HepG2 (cell line): ENCODE data around the gene NTPCR. TPM values are rescaled to one million over a fixed set of nuclear protein-coding genes. Genes with fewer than 3 reads are reported as not detected.
"Not testable (repeated sequence)": the region's sequence is repeated elsewhere in the genome, so short reads cannot be mapped to it uniquely, and the experiment has no call there.

Source experiments
- ATAC-seq: fragments of 200-7000 bp; cut with Tn5 transposase; 3 replicates; pipeline ENCODE4 v1.9.1; 2020; ENCODE audit warnings: mild to moderate bottlenecking, moderate library complexity
- BruUV-seq: library from RNA; stranded (reverse); fragments of 400-500 nt; replicated peaks from 2 replicates; lab custom pipeline; 2021; lab: Mats Ljungman, UMichigan
- CTCF ChIA-PET: fragments of 300-600 bp; formaldehyde crosslinking; extraction: SDS; loops from one replicate; lab custom pipeline; 2021; ENCODE audit warnings: low total read pairs, inconsistent platforms, low intra/inter-chr PET ratio; lab: Yijun Ruan, JAX
- POLR2A ChIA-PET: fragments of 350-600 bp; sonication (Branson Sonifier 250); formaldehyde crosslinking; loops from one replicate; lab custom pipeline; 2020; ENCODE audit warnings: antibody characterized with exemption, inconsistent platforms; lab: Yijun Ruan, JAX
- DNase-seq: peaks from one replicate; pipeline ENCODE4 v3.0.0-alpha.2; 2015; ENCODE audit warnings: low spot score
- FAIRE-seq: peaks from 3 replicates; lab custom pipeline; 2011; peaks lifted over from hg19 to GRCh38; lab: Jason Lieb, UNC
- H2AFZ ChIP-seq: one replicate; pipeline ENCODE4 v1.6.1; 2011; ENCODE audit warnings: low read length, inconsistent platforms
- H3K27ac ChIP-seq: fragments of 300-600 bp; 3 replicates; pipeline ENCODE4 v1.8.0; 2011; ENCODE audit warnings: mixed run types, mild to moderate bottlenecking, mixed read lengths, low read length, inconsistent platforms; ENCODE audit not compliant: insufficient read depth; ENCODE audit errors: extremely low read length
- H3K27me3 ChIP-seq, 2 experiments: fragments of 200-600 bp in 1 of 2; 2 replicates in 1 of 2; 3 replicates in 1 of 2; pipeline versions ENCODE4 v1.6.0 to v1.8.0; 2011; ENCODE audit warnings: low read length in 2 of 2, mild to moderate bottlenecking in 2 of 2, moderate library complexity in 2 of 2, inconsistent platforms in 1 of 2; ENCODE audit not compliant: insufficient read depth in 2 of 2, control insufficient read depth in 1 of 2
- H3K36me3 ChIP-seq, 2 experiments: fragments of 200-600 bp in 1 of 2; replicated peaks in 1 of 2; 2 replicates in 1 of 2; 3 replicates in 1 of 2; pipeline versions ENCODE4 v1.5.1 to v1.8.0; 2011; ENCODE audit warnings: low read length in 2 of 2, inconsistent platforms in 1 of 2; ENCODE audit not compliant: insufficient read depth in 2 of 2, control insufficient read depth in 1 of 2
- H3K4me1 ChIP-seq: 2 replicates; pipeline ENCODE4 v1.5.1; 2012; ENCODE audit warnings: low read length, inconsistent platforms; ENCODE audit not compliant: insufficient read depth
- H3K4me2 ChIP-seq: 2 replicates; pipeline ENCODE4 v1.6.0; 2011; ENCODE audit warnings: low read depth, low read length, inconsistent platforms
- H3K4me3 ChIP-seq, 3 experiments: fragments of 200-600 bp in 1 of 3; sonication (generic), shearing (Covaris generic) in 1 of 3; replicated peaks in 1 of 3; 2 replicates each; pipeline ENCODE4 v1.5.1; 2011 to 2016; ENCODE audit warnings: low read length in 3 of 3, inconsistent platforms in 2 of 3, low read depth in 2 of 3, mild to moderate bottlenecking in 2 of 3, control low read depth in 1 of 3, mixed read lengths in 1 of 3; ENCODE audit not compliant: insufficient read depth in 1 of 3
- H3K79me2 ChIP-seq: one replicate; pipeline ENCODE4 v1.6.1; 2011; ENCODE audit warnings: low read length, inconsistent platforms; ENCODE audit not compliant: insufficient read depth
- H3K9ac ChIP-seq: 2 replicates; pipeline ENCODE4 v1.6.0; 2011; ENCODE audit warnings: mild to moderate bottlenecking, low read depth, low read length, inconsistent platforms; ENCODE audit not compliant: insufficient read depth
- H3K9me3 ChIP-seq: 2 replicates; pipeline ENCODE4 v1.5.1; 2012; ENCODE audit warnings: mild to moderate bottlenecking, low read length
- H4K20me1 ChIP-seq: 2 replicates; pipeline ENCODE4 v1.6.0; 2011; ENCODE audit warnings: inconsistent platforms, mild to moderate bottlenecking, low read length, moderate library complexity; ENCODE audit not compliant: insufficient read depth
- ZNF660 ChIP-seq: sonication (generic); formaldehyde crosslinking; IDR thresholded peaks from 2 replicates; pipeline ENCODE4 v1.5.1; 2020; ENCODE audit warnings: mild to moderate bottlenecking, low read depth, missing genetic modification reagents, borderline replicate concordance
- ZNF816 ChIP-seq: sonication (generic); formaldehyde crosslinking; IDR thresholded peaks from 2 replicates; pipeline ENCODE4 v1.8.0; 2022; ENCODE audit warnings: missing genetic modification reagents, mild to moderate bottlenecking, borderline replicate concordance
- WGBS: methylation state at CpG from one replicate; pipeline ENCODE4 v1.1.6; 2017; ENCODE audit warnings: low lambda C conversion rate; 5-methylcytosine and 5-hydroxymethylcytosine counted together
- in situ Hi-C: cut with HindIII; loops from 2 replicates; pipeline ENCODE4 v1.10.0; 2017; ENCODE audit warnings: low pct_unique_long_range_greater_than_20kb; ENCODE audit not compliant: extremely low pct_ligation_motif_present
- intact Hi-C: fragments of 100-400 bp; cut with micrococcal nuclease; formaldehyde crosslinking; loops from one replicate; pipeline ENCODE4 v1.10.0; 2022; ENCODE audit not compliant: unreplicated experiment
- polyA plus RNA-seq, 8 experiments: library from polyadenylated mRNA; depleted of rRNA in 3 of 8; stranded (reverse) in 7 of 8; unstranded in 1 of 8; fragments of >200 nt; fragmentation: Illumina TruSeq in 4 of 8; extraction: Trizol in 4 of 8; gene quantifications; 2 replicates each; pipeline versions ENCODE4 v1.2.1 to v1.2.3, GENCODE V29; 2011 to 2016; ENCODE audit warnings: low read depth in 4 of 8, missing spikeins in 1 of 8, mixed read lengths in 1 of 8; ENCODE audit not compliant: insufficient read depth in 1 of 8
- total RNA-seq, 5 experiments: library from RNA; depleted of rRNA; stranded (reverse); fragments of >200 nt; fragmentation: Illumina TruSeq; extraction: Trizol; gene quantifications; 2 replicates each; pipeline ENCODE4 v1.2.3, GENCODE V29; 2016; ENCODE audit warnings: low read depth in 1 of 5
- TF ChIP-seq, protein P1 (sequence below), 2 experiments: fragments of 450-650 bp in 1 of 2; sonication (generic) in 1 of 2; formaldehyde crosslinking in 1 of 2; IDR thresholded peaks; 2 replicates each; pipeline versions ENCODE4 v1.6.1 to v1.8.0; 2016 to 2022; ENCODE audit warnings: antibody characterized with exemption in 1 of 2, mild to moderate bottlenecking in 1 of 2, missing genetic modification reagents in 1 of 2

Gene NTPCR
- total and polyA plus RNA-seq, 2 of the 13 experiments (the other 11 are each of a cell fraction or from before 2014, with no cell fraction given), result 11.7 to 47.0 TPM

DNA sequence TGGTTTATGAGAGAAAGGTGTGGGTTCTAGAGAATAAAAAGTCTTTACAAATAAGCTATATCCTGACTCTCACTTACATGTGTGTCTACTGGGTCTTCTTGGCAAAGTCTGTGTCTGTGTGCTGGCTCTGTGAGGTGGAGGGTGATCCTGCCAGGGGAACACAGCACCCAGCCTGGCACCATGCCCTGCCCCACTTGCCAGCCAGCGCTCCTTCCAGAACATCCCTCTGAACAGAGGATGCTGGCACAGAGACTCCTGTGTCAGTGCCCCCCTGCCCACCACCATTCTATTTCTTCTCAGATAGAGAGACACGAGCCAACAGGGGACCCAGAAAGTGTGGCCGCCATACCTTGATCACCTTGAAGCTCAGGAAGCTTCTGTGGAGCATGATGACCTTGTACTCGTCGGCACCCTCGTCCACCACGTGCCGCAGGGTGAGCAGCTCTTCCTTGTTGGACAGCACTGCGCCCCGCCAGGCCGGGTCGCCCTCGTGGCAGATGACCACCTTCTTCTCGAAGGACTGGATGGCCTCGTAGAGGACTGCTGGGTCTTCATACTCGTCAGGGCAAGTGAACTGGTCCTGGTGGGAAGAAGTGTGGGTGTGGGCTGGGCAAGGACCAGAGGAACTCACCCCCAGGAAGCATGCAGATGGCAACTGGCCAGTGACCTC is 49.7 kb downstream of the NTPCR start (continued):
- TF ChIP-seq ZNF660 (CRISPR knock-in tag), result no peak
- TF ChIP-seq ZNF816, result no peak
- TF ChIP-seq, protein P1, sequence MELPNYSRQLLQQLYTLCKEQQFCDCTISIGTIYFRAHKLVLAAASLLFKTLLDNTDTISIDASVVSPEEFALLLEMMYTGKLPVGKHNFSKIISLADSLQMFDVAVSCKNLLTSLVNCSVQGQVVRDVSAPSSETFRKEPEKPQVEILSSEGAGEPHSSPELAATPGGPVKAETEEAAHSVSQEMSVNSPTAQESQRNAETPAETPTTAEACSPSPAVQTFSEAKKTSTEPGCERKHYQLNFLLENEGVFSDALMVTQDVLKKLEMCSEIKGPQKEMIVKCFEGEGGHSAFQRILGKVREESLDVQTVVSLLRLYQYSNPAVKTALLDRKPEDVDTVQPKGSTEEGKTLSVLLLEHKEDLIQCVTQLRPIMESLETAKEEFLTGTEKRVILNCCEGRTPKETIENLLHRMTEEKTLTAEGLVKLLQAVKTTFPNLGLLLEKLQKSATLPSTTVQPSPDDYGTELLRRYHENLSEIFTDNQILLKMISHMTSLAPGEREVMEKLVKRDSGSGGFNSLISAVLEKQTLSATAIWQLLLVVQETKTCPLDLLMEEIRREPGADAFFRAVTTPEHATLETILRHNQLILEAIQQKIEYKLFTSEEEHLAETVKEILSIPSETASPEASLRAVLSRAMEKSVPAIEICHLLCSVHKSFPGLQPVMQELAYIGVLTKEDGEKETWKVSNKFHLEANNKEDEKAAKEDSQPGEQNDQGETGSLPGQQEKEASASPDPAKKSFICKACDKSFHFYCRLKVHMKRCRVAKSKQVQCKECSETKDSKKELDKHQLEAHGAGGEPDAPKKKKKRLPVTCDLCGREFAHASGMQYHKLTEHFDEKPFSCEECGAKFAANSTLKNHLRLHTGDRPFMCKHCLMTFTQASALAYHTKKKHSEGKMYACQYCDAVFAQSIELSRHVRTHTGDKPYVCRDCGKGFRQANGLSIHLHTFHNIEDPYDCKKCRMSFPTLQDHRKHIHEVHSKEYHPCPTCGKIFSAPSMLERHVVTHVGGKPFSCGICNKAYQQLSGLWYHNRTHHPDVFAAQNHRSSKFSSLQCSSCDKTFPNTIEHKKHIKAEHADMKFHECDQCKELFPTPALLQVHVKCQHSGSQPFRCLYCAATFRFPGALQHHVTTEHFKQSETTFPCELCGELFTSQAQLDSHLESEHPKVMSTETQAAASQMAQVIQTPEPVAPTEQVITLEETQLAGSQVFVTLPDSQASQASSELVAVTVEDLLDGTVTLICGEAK (IDR thresholded peaks at IDR 0.05), result no peak
- TF ChIP-seq, protein P1 (CRISPR knock-in tag; IDR thresholded peaks at IDR 0.05), result no peak

DNA sequence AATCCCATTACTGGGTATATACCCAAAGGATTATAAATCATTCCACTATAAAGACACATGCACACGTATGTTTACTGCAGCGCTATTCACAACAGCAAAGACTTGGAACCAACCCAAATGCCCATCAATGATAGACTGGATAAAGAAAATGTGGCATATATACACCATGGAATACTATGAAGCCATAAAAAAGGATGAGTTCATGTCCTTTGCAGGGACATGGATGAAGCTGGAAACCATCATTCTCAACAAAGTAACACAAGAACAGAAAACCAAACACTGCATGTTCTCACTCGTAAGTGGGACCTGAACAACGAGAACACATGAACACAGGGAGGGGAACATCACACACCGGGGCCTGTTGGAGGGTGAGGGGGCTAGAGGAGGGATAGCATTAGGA is 53.2 kb downstream of the NTPCR start:
- H3K4me2 ChIP-seq, H3K27ac ChIP-seq, CTCF ChIA-PET, DNase-seq, POLR2A ChIA-PET, in situ Hi-C loops, intact Hi-C loops, H3K79me2 ChIP-seq, H4K20me1 ChIP-seq, H3K27me3 ChIP-seq, ATAC-seq, H3K4me1 ChIP-seq, H3K9me3 ChIP-seq, H3K36me3 ChIP-seq, BruUV-seq, H2AFZ ChIP-seq, H3K9ac ChIP-seq, FAIRE-seq, H3K4me3 ChIP-seq: not testable (repeated sequence)
- WGBS, result 21% methylated on average over 5 of the region's 5 CpGs
